ENCODE data around the gene TTC3.

- TF ChIP-seq, protein P1, sequence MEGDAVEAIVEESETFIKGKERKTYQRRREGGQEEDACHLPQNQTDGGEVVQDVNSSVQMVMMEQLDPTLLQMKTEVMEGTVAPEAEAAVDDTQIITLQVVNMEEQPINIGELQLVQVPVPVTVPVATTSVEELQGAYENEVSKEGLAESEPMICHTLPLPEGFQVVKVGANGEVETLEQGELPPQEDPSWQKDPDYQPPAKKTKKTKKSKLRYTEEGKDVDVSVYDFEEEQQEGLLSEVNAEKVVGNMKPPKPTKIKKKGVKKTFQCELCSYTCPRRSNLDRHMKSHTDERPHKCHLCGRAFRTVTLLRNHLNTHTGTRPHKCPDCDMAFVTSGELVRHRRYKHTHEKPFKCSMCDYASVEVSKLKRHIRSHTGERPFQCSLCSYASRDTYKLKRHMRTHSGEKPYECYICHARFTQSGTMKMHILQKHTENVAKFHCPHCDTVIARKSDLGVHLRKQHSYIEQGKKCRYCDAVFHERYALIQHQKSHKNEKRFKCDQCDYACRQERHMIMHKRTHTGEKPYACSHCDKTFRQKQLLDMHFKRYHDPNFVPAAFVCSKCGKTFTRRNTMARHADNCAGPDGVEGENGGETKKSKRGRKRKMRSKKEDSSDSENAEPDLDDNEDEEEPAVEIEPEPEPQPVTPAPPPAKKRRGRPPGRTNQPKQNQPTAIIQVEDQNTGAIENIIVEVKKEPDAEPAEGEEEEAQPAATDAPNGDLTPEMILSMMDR (conservative IDR thresholded peaks at IDR 0.05; ENCODE audit: low read length) = no peak
- TF ChIP-seq EZH2phosphoT487 (IDR thresholded peaks at IDR 0.05; ENCODE audit: borderline replicate concordance) = no peak
Measured at GRCh38 chr21:37045149-37045548, 27.9 kb upstream of the TTC3 start.
